Ovary (tissue), 3 donors: ENCODE results near the gene NOD1.

Experiments used
- POLR2A ChIP-seq: fragments of 450-650 bp; IDR thresholded peaks from one replicate; pipeline ENCODE4 v1.6.1; 2017; ENCODE audit warnings: antibody characterized with exemption, mild to moderate bottlenecking, moderate library complexity
- TF ChIP-seq, protein P1 (sequence below), 3 donors: fragments of 450-650 bp in 2 of 3; fragments of 200-600 bp in 1 of 3; IDR thresholded peaks; one replicate each; pipeline versions ENCODE4 v1.5.1 to v1.8.0; 2016 to 2022; ENCODE audit warnings: antibody characterized with exemption in 3 of 3, mild to moderate bottlenecking in 1 of 3
- donor health status: DM: no; HTN: no; CAD: no.

DNA sequence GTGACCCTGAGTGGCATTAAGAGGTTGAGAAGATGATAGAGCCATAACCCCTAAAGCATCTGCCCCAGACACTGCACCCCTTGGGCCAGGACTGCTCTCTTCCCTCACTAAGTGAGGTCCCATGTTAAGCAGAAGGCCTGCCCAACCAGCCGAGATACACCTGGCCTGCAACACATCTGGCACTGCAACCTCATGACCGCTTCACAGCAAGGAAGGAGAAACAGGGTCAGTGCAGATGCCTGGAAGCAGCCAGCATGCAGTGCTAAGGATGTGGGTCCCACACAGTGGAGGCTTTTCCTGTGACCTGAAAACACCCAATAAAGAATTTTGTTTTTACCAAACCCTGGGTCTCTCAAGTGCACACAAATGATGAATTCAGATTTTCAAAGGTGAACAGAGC is 7.4 kb downstream of the NOD1 start:
- TF ChIP-seq, protein P1, sequence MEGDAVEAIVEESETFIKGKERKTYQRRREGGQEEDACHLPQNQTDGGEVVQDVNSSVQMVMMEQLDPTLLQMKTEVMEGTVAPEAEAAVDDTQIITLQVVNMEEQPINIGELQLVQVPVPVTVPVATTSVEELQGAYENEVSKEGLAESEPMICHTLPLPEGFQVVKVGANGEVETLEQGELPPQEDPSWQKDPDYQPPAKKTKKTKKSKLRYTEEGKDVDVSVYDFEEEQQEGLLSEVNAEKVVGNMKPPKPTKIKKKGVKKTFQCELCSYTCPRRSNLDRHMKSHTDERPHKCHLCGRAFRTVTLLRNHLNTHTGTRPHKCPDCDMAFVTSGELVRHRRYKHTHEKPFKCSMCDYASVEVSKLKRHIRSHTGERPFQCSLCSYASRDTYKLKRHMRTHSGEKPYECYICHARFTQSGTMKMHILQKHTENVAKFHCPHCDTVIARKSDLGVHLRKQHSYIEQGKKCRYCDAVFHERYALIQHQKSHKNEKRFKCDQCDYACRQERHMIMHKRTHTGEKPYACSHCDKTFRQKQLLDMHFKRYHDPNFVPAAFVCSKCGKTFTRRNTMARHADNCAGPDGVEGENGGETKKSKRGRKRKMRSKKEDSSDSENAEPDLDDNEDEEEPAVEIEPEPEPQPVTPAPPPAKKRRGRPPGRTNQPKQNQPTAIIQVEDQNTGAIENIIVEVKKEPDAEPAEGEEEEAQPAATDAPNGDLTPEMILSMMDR (IDR thresholded peaks at IDR 0.05), result no peak
- TF ChIP-seq POLR2A, result no peak
